NB4 (cell line): Measurements from ENCODE around the gene SFMBT2.

Experiments used
- MAX ChIP-seq: IDR thresholded peaks from 2 replicates; pipeline ENCODE4 v1.6.1; 2011; ENCODE audit warnings: low read depth, low read length
- POLR2A ChIP-seq: IDR thresholded peaks from 2 replicates; pipeline ENCODE4 v1.6.1; 2011; ENCODE audit warnings: mild to moderate bottlenecking; ENCODE audit not compliant: insufficient read length; ENCODE audit errors: extremely low read depth
- TF ChIP-seq, protein P1 (sequence below): IDR thresholded peaks from one replicate; pipeline ENCODE4 v1.5.1; 2012; ENCODE audit warnings: low read depth, low read length

- no peak for TF ChIP-seq POLR2A
- TF ChIP-seq, protein P1, sequence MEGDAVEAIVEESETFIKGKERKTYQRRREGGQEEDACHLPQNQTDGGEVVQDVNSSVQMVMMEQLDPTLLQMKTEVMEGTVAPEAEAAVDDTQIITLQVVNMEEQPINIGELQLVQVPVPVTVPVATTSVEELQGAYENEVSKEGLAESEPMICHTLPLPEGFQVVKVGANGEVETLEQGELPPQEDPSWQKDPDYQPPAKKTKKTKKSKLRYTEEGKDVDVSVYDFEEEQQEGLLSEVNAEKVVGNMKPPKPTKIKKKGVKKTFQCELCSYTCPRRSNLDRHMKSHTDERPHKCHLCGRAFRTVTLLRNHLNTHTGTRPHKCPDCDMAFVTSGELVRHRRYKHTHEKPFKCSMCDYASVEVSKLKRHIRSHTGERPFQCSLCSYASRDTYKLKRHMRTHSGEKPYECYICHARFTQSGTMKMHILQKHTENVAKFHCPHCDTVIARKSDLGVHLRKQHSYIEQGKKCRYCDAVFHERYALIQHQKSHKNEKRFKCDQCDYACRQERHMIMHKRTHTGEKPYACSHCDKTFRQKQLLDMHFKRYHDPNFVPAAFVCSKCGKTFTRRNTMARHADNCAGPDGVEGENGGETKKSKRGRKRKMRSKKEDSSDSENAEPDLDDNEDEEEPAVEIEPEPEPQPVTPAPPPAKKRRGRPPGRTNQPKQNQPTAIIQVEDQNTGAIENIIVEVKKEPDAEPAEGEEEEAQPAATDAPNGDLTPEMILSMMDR: no peak
- no peak for TF ChIP-seq MAX
Observed at GRCh38 chr10:7168414-7168813, 242.4 kb downstream of the SFMBT2 start.
